HepG2 (cell line): Measurements from ENCODE around the gene DNAJC18. TPM values are rescaled to one million over a fixed set of nuclear protein-coding genes. Genes with fewer than 3 reads are reported as not detected.

Source experiments
- ATAC-seq: fragments of 200-7000 bp; cut with Tn5 transposase; 3 replicates; pipeline ENCODE4 v1.9.1; 2020; ENCODE audit warnings: mild to moderate bottlenecking, moderate library complexity
- BruUV-seq: library from RNA; stranded (reverse); fragments of 400-500 nt; replicated peaks from 2 replicates; lab custom pipeline; 2021; lab: Mats Ljungman, UMichigan
- CTCF ChIA-PET: fragments of 300-600 bp; formaldehyde crosslinking; extraction: SDS; loops from one replicate; lab custom pipeline; 2021; ENCODE audit warnings: low total read pairs, inconsistent platforms, low intra/inter-chr PET ratio; lab: Yijun Ruan, JAX
- POLR2A ChIA-PET: fragments of 350-600 bp; sonication (Branson Sonifier 250); formaldehyde crosslinking; loops from one replicate; lab custom pipeline; 2020; ENCODE audit warnings: antibody characterized with exemption, inconsistent platforms; lab: Yijun Ruan, JAX
- DNase-seq: peaks from one replicate; pipeline ENCODE4 v3.0.0-alpha.2; 2015; ENCODE audit warnings: low spot score
- FAIRE-seq: peaks from 3 replicates; lab custom pipeline; 2011; peaks lifted over from hg19 to GRCh38; lab: Jason Lieb, UNC
- H2AFZ ChIP-seq: one replicate; pipeline ENCODE4 v1.6.1; 2011; ENCODE audit warnings: low read length, inconsistent platforms
- H3K27ac ChIP-seq: fragments of 300-600 bp; 3 replicates; pipeline ENCODE4 v1.8.0; 2011; ENCODE audit warnings: mixed run types, mild to moderate bottlenecking, mixed read lengths, low read length, inconsistent platforms; ENCODE audit not compliant: insufficient read depth; ENCODE audit errors: extremely low read length
- H3K27me3 ChIP-seq, 2 experiments: fragments of 200-600 bp in 1 of 2; 2 replicates in 1 of 2; 3 replicates in 1 of 2; pipeline versions ENCODE4 v1.6.0 to v1.8.0; 2011; ENCODE audit warnings: low read length in 2 of 2, mild to moderate bottlenecking in 2 of 2, moderate library complexity in 2 of 2, inconsistent platforms in 1 of 2; ENCODE audit not compliant: insufficient read depth in 2 of 2, control insufficient read depth in 1 of 2
- H3K36me3 ChIP-seq, 2 experiments: fragments of 200-600 bp in 1 of 2; replicated peaks in 1 of 2; 2 replicates in 1 of 2; 3 replicates in 1 of 2; pipeline versions ENCODE4 v1.5.1 to v1.8.0; 2011; ENCODE audit warnings: low read length in 2 of 2, inconsistent platforms in 1 of 2; ENCODE audit not compliant: insufficient read depth in 2 of 2, control insufficient read depth in 1 of 2
- H3K4me1 ChIP-seq: 2 replicates; pipeline ENCODE4 v1.5.1; 2012; ENCODE audit warnings: low read length, inconsistent platforms; ENCODE audit not compliant: insufficient read depth
- H3K4me2 ChIP-seq: 2 replicates; pipeline ENCODE4 v1.6.0; 2011; ENCODE audit warnings: low read depth, low read length, inconsistent platforms
- H3K4me3 ChIP-seq, 3 experiments: fragments of 200-600 bp in 1 of 3; sonication (generic), shearing (Covaris generic) in 1 of 3; replicated peaks in 1 of 3; 2 replicates each; pipeline ENCODE4 v1.5.1; 2011 to 2016; ENCODE audit warnings: low read length in 3 of 3, inconsistent platforms in 2 of 3, low read depth in 2 of 3, mild to moderate bottlenecking in 2 of 3, control low read depth in 1 of 3, mixed read lengths in 1 of 3; ENCODE audit not compliant: insufficient read depth in 1 of 3
- H3K79me2 ChIP-seq: one replicate; pipeline ENCODE4 v1.6.1; 2011; ENCODE audit warnings: low read length, inconsistent platforms; ENCODE audit not compliant: insufficient read depth
- H3K9ac ChIP-seq: 2 replicates; pipeline ENCODE4 v1.6.0; 2011; ENCODE audit warnings: mild to moderate bottlenecking, low read depth, low read length, inconsistent platforms; ENCODE audit not compliant: insufficient read depth
- H3K9me3 ChIP-seq: 2 replicates; pipeline ENCODE4 v1.5.1; 2012; ENCODE audit warnings: mild to moderate bottlenecking, low read length
- H4K20me1 ChIP-seq: 2 replicates; pipeline ENCODE4 v1.6.0; 2011; ENCODE audit warnings: inconsistent platforms, mild to moderate bottlenecking, low read length, moderate library complexity; ENCODE audit not compliant: insufficient read depth
- DMTF1 ChIP-seq: sonication (generic); formaldehyde crosslinking; IDR thresholded peaks from 2 replicates; pipeline ENCODE4 v1.4.0; 2020; ENCODE audit warnings: mild to moderate bottlenecking, missing genetic modification reagents
- MBD4 ChIP-seq: IDR thresholded peaks from 2 replicates; pipeline ENCODE4 v1.6.1; 2012; ENCODE audit warnings: low read length, inconsistent platforms, borderline replicate concordance
- MZF1 ChIP-seq: sonication (generic); formaldehyde crosslinking; IDR thresholded peaks from 2 replicates; pipeline ENCODE4 v1.8.1; 2023; ENCODE audit warnings: mild to moderate bottlenecking, missing genetic modification reagents, borderline replicate concordance
- NFYC ChIP-seq: IDR thresholded peaks from 2 replicates; pipeline ENCODE4 v1.6.1; 2016; ENCODE audit warnings: missing genetic modification reagents, missing compliant biosample characterization
- PRMT3 ChIP-seq: sonication (generic); formaldehyde crosslinking; IDR thresholded peaks from 2 replicates; pipeline ENCODE4 v1.8.1; 2022; ENCODE audit warnings: low read depth, mild to moderate bottlenecking, moderate library complexity, missing genetic modification reagents, borderline replicate concordance
- RAD21 ChIP-seq: fragments of 450-650 bp; formaldehyde crosslinking; IDR thresholded peaks from 2 replicates; pipeline ENCODE4 v1.5.0; 2020; ENCODE audit warnings: mild to moderate bottlenecking
- RARA ChIP-seq: IDR thresholded peaks from 2 replicates; pipeline ENCODE4 v1.6.1; 2016; ENCODE audit warnings: missing genetic modification reagents, missing compliant biosample characterization
- U2AF2 ChIP-seq: fragments of 200-400 bp; formaldehyde crosslinking; IDR thresholded peaks from 2 replicates; pipeline ENCODE4 v1.6.1; 2017; ENCODE audit warnings: low read depth, mild to moderate bottlenecking, low read length
- ZBTB39 ChIP-seq: sonication (generic); formaldehyde crosslinking; IDR thresholded peaks from 2 replicates; pipeline ENCODE4 v1.5.0; 2020; ENCODE audit warnings: missing genetic modification reagents
- ZNF446 ChIP-seq: sonication (generic); formaldehyde crosslinking; IDR thresholded peaks from 2 replicates; pipeline ENCODE4 v1.5.0; 2020; ENCODE audit warnings: mild to moderate bottlenecking, missing genetic modification reagents
- ZNF749 ChIP-seq: sonication (generic); formaldehyde crosslinking; IDR thresholded peaks from 2 replicates; pipeline ENCODE4 v1.8.0; 2022; ENCODE audit warnings: mild to moderate bottlenecking, missing genetic modification reagents, moderate library complexity, borderline replicate concordance
- ZSCAN25 ChIP-seq: sonication (generic); formaldehyde crosslinking; IDR thresholded peaks from 2 replicates; pipeline ENCODE4 v1.8.0; 2022; ENCODE audit warnings: mild to moderate bottlenecking, missing genetic modification reagents
- WGBS: methylation state at CpG from one replicate; pipeline ENCODE4 v1.1.6; 2017; ENCODE audit warnings: low lambda C conversion rate; 5-methylcytosine and 5-hydroxymethylcytosine counted together
- in situ Hi-C: cut with HindIII; loops from 2 replicates; pipeline ENCODE4 v1.10.0; 2017; ENCODE audit warnings: low pct_unique_long_range_greater_than_20kb; ENCODE audit not compliant: extremely low pct_ligation_motif_present
- intact Hi-C: fragments of 100-400 bp; cut with micrococcal nuclease; formaldehyde crosslinking; loops from one replicate; pipeline ENCODE4 v1.10.0; 2022; ENCODE audit not compliant: unreplicated experiment
- polyA plus RNA-seq, 8 experiments: library from polyadenylated mRNA; depleted of rRNA in 3 of 8; stranded (reverse) in 7 of 8; unstranded in 1 of 8; fragments of >200 nt; fragmentation: Illumina TruSeq in 4 of 8; extraction: Trizol in 4 of 8; gene quantifications; 2 replicates each; pipeline versions ENCODE4 v1.2.1 to v1.2.3, GENCODE V29; 2011 to 2016; ENCODE audit warnings: low read depth in 4 of 8, missing spikeins in 1 of 8, mixed read lengths in 1 of 8; ENCODE audit not compliant: insufficient read depth in 1 of 8
- total RNA-seq, 5 experiments: library from RNA; depleted of rRNA; stranded (reverse); fragments of >200 nt; fragmentation: Illumina TruSeq; extraction: Trizol; gene quantifications; 2 replicates each; pipeline ENCODE4 v1.2.3, GENCODE V29; 2016; ENCODE audit warnings: low read depth in 1 of 5

The DNAJC18 gene
- total and polyA plus RNA-seq, 2 of the 13 experiments (the other 11 are each of a cell fraction or from before 2014, with no cell fraction given): 6.5 to 6.6 TPM

- ChIA-PET CTCF (no interaction called here), POLR2A (no interaction called here)
- Histone ChIP-seq H3K4me3 (no peak overlapping the region), H2AFZ (no peak overlapping the region), H3K9ac (no peak overlapping the region), H4K20me1 (peaks cover 29% of the 10 kb centered on the region; the same call in 1 of the 2 replicates), H3K27me3 (no peaks in the 10 kb centered on the region), H3K79me2 (peaks cover 25% of the 10 kb centered on the region), H3K27ac (no peak overlapping the region), H3K4me2 (no peak overlapping the region), H3K36me3 (peaks cover 14 to 50% of the 10 kb centered on the region in 2 experiments), H3K4me1 (no peaks in the 10 kb centered on the region), H3K9me3 (no peaks in the 10 kb centered on the region)
- TF ChIP-seq RARA (CRISPR knock-in tag) (no peak), ZNF446 (no peak), MBD4 (no peak), PRMT3 (no peak), MZF1 (no peak), ZSCAN25 (CRISPR knock-in tag) (no peak), DMTF1 (CRISPR knock-in tag) (no peak), RAD21 (CRISPR knock-in tag) (no peak), ZBTB39 (CRISPR knock-in tag) (no peak), U2AF2 (no peak), NFYC (CRISPR knock-in tag) (no peak), ZNF749 (CRISPR knock-in tag) (no peak)
- 97% methylated on average over 2 of the region's 2 CpGs for WGBS
- no peak for ATAC-seq
- in situ Hi-C loops: no loop called here
- no peak for FAIRE-seq
- BruUV-seq: no TSS peak
- no peak for DNase-seq
- intact Hi-C loops: no loop called here
These were observed 74.9 kb downstream of the DNAJC18 start for GRCh38 chr5:139364466-139364865.
